Parathyroid adenoma (tissue), 2 donors: ENCODE results near the gene PARD6B.

Experiments used
- H2AFZ ChIP-seq: fragments of 300-600 bp; sonication (generic); one replicate; pipeline ENCODE4 v1.7.0; 2017; ENCODE audit warnings: antibody characterized with exemption, mild to moderate bottlenecking
- H3K27ac ChIP-seq: fragments of 300-600 bp; sonication (generic); one replicate; pipeline ENCODE4 v1.7.0; 2017
- H3K27me3 ChIP-seq: fragments of 300-600 bp; sonication (generic); one replicate; pipeline ENCODE4 v1.7.0; 2017; ENCODE audit warnings: low read length; ENCODE audit not compliant: control insufficient read depth, insufficient read depth
- H3K36me3 ChIP-seq: fragments of 300-600 bp; sonication (generic); one replicate; pipeline ENCODE4 v1.7.0; 2017; ENCODE audit warnings: low read length; ENCODE audit not compliant: control insufficient read depth, insufficient read depth
- H3K4me1 ChIP-seq: fragments of 300-600 bp; sonication (generic); one replicate; pipeline ENCODE4 v1.7.0; 2017; ENCODE audit warnings: control low read depth
- H3K4me2 ChIP-seq: fragments of 300-600 bp; sonication (generic); one replicate; pipeline ENCODE4 v1.7.0; 2017; ENCODE audit warnings: low read length
- H3K4me3 ChIP-seq: fragments of 300-600 bp; sonication (generic); one replicate; pipeline ENCODE4 v1.7.0; 2017; ENCODE audit warnings: low read depth, low read length
- H3K79me2 ChIP-seq: fragments of 300-600 bp; sonication (generic); one replicate; pipeline ENCODE4 v1.7.0; 2017; ENCODE audit warnings: control low read depth
- H3K9ac ChIP-seq: fragments of 300-600 bp; sonication (generic); one replicate; pipeline ENCODE4 v1.7.0; 2017; ENCODE audit warnings: mild to moderate bottlenecking
- H3K9me3 ChIP-seq: fragments of 300-600 bp; sonication (generic); one replicate; pipeline ENCODE4 v1.7.0; 2017; ENCODE audit warnings: low read length; ENCODE audit not compliant: control insufficient read depth
- CTCF ChIP-seq: fragments of 300-600 bp; sonication (generic); IDR thresholded peaks from one replicate; pipeline ENCODE4 v1.7.0; 2017; ENCODE audit warnings: antibody characterized with exemption, mild to moderate bottlenecking
- donor health status: primary hyperparathyroidism.

Gene PARD6B

GRCh38 chr20:50783390-50783789 is 52.0 kb downstream of the PARD6B start:
- Histone ChIP-seq H3K9ac (no peak overlapping the region), H3K4me1 (peaks cover 4% of the 10 kb centered on the region), H3K4me2 (no peak overlapping the region), H3K4me3 (no peak overlapping the region), H3K27ac (no peak overlapping the region), H3K36me3 (no peaks in the 10 kb centered on the region), H3K79me2 (no peaks in the 10 kb centered on the region), H3K9me3 (no peaks in the 10 kb centered on the region), H2AFZ (no peak overlapping the region), H3K27me3 (no peaks in the 10 kb centered on the region)
- TF ChIP-seq CTCF, result no peak

- Histone ChIP-seq H2AFZ (no peak overlapping the region), H3K79me2 (no peaks in the 10 kb centered on the region), H3K9ac (no peak overlapping the region), H3K9me3 (no peaks in the 10 kb centered on the region), H3K36me3 (no peaks in the 10 kb centered on the region), H3K4me2 (no peak overlapping the region), H3K27ac (no peak overlapping the region), H3K4me1 (peaks cover 7% of the 10 kb centered on the region), H3K4me3 (no peak overlapping the region), H3K27me3 (no peaks in the 10 kb centered on the region)
- no peak for TF ChIP-seq CTCF
Observed at GRCh38 chr20:50783903-50784302, 52.5 kb downstream of the PARD6B start.

GRCh38 chr20:50784464-50784863 is 53.1 kb downstream of the PARD6B start:
- no peak overlapping the region for H2AFZ ChIP-seq
- H3K27ac ChIP-seq, result no peak overlapping the region
- no peaks in the 10 kb centered on the region for H3K9me3 ChIP-seq
- H3K27me3 ChIP-seq, result no peaks in the 10 kb centered on the region
- peaks cover 7% of the 10 kb centered on the region for H3K4me1 ChIP-seq
- no peak for TF ChIP-seq CTCF
- H3K4me2 ChIP-seq, result no peak overlapping the region
- no peak overlapping the region for H3K9ac ChIP-seq
- H3K36me3 ChIP-seq, result no peaks in the 10 kb centered on the region
- H3K4me3 ChIP-seq, result no peak overlapping the region
- H3K79me2 ChIP-seq, result no peaks in the 10 kb centered on the region

GRCh38 chr20:50786703-50787102 is 55.3 kb downstream of the PARD6B start:
- no peak overlapping the region for H3K4me3 ChIP-seq
- no peaks in the 10 kb centered on the region for H3K9me3 ChIP-seq
- H3K27me3 ChIP-seq, result no peaks in the 10 kb centered on the region
- no peak overlapping the region for H3K27ac ChIP-seq
- no peak overlapping the region for H3K9ac ChIP-seq
- no peaks in the 10 kb centered on the region for H3K36me3 ChIP-seq
- H3K4me2 ChIP-seq, result no peak overlapping the region
- no peak overlapping the region for H2AFZ ChIP-seq
- no peak for TF ChIP-seq CTCF
- no peaks in the 10 kb centered on the region for H3K79me2 ChIP-seq
- H3K4me1 ChIP-seq, result peaks cover 17% of the 10 kb centered on the region

- H3K9me3 ChIP-seq, result no peaks in the 10 kb centered on the region
- H3K4me1 ChIP-seq, result peaks cover 17% of the 10 kb centered on the region
- no peak overlapping the region for H3K9ac ChIP-seq
- no peak overlapping the region for H3K4me2 ChIP-seq
- H2AFZ ChIP-seq, result no peak overlapping the region
- no peak for TF ChIP-seq CTCF
- H3K36me3 ChIP-seq, result no peaks in the 10 kb centered on the region
- H3K4me3 ChIP-seq, result no peak overlapping the region
- H3K27ac ChIP-seq, result no peak overlapping the region
- no peaks in the 10 kb centered on the region for H3K27me3 ChIP-seq
- no peaks in the 10 kb centered on the region for H3K79me2 ChIP-seq
Observed at GRCh38 chr20:50787181-50787580, 55.8 kb downstream of the PARD6B start.
